Measurements from ENCODE around the gene ELF5.

- TF ChIP-seq CTCF (IDR thresholded peaks at IDR 0.05; ENCODE audit: borderline replicate concordance, extremely low read depth, low read length, poor library complexity, severe bottlenecking): no peak
- no peak for TF ChIP-seq EZH2 (IDR thresholded peaks at IDR 0.05; ENCODE audit: borderline replicate concordance, low read depth, low read length, severe bottlenecking)
These were observed 8.6 kb upstream of the ELF5 start for GRCh38 chr11:34522188-34522587.
